ENCODE data around the gene IRF2BP2. TPM values are rescaled to one million over a fixed set of nuclear protein-coding genes. Genes with fewer than 3 reads are reported as not detected.

Gene IRF2BP2
- total and polyA plus RNA-seq, 10 of the 15 experiments (the other 5 are each of a cell fraction or from before 2014, with no cell fraction given): 7.5 to 114 (median 52.3) TPM

GRCh38 chr1:234605983-234606783 lies 3.8 kb downstream of the IRF2BP2 start:
- ChIA-PET POLR2A (interaction anchor here (0.6 to 2.8 kb wide), 3 partner anchors 120 to 499 kb away, joined by 4 to 15 read pairs (median 5); no protein-coding TSS in a partner anchor), RAD21 (ENCODE audit: unreplicated experiment) (interaction anchor here (1.4 to 4.0 kb wide), 7 partner anchors 106 to 371 kb away, joined by 3 to 32 read pairs (median 4); partner anchors contain the start of gene TARBP1), SMC1A (ENCODE audit: uncharacterized antibody, unreplicated experiment) (interaction anchor here (0.6 to 9.7 kb wide), 10 partner anchors 52 to 477 kb away, joined by 3 to 81 read pairs (median 4); no protein-coding TSS in a partner anchor), CTCF (interaction anchor here (0.6 to 2.2 kb wide), 2 partner anchors 106 to 475 kb away, joined by 4 to 8 read pairs; no protein-coding TSS in a partner anchor)
- Histone ChIP-seq H3K4me2 (ENCODE audit: control insufficient read depth, insufficient read depth) (peak overlapping the region; percentile 82), H2AFZ (ENCODE audit: control insufficient read depth, low read depth, low read length) (no peak overlapping the region), H3K9me3 (replicated peaks; ENCODE audit: control insufficient read depth, insufficient read depth, low read length) (no peaks in the 10 kb centered on the region), H4K20me1 (ENCODE audit: control insufficient read depth, insufficient read depth) (no peaks in the 10 kb centered on the region), H3K4me3 (peak overlapping the region; percentile 91), H3K9ac (ENCODE audit: control insufficient read depth, insufficient read depth, low read length) (peak overlapping the region; percentile 97), H3K27me3 (replicated peaks in 1 of 2; ENCODE audit: control insufficient read depth in 2 of 2, insufficient read depth in 2 of 2, low read length in 1 of 2) (no peaks in the 10 kb centered on the region), H3K4me1 (ENCODE audit: control insufficient read depth, insufficient read depth, low read length) (peaks cover 6% of the 10 kb centered on the region), H3K79me2 (ENCODE audit: control insufficient read depth, insufficient read depth, low read length) (peaks cover 87% of the 10 kb centered on the region), H3K36me3 (ENCODE audit: control insufficient read depth in 2 of 2, insufficient read depth in 2 of 2, low read length in 1 of 2) (peaks cover 5 to 19% of the 10 kb centered on the region in 2 experiments; a peak in 3 of 4 replicates), H3K27ac (ENCODE audit: control insufficient read depth, insufficient read depth) (peak overlapping the region; percentile 97)
- BruUV-seq (replicated peaks): no TSS peak
- intact Hi-C loops (cut with micrococcal nuclease; ENCODE audit: unreplicated experiment) (loop anchor here (5.0 to 10.0 kb wide), 3 partner anchors 231 to 491 kb away; partner anchors contain the start of gene COA6), in situ Hi-C loops (cut with MboI) (loop anchor here (5.0 to 10.0 kb wide), 2 partner anchors 109 to 369 kb away; no protein-coding TSS in a partner anchor)
- no peak for FAIRE-seq
- ATAC-seq: peak; percentile 13
- DNase-seq (ENCODE audit: low read depth, low spot score): no peak
- WGBS (ENCODE audit: insufficient coverage, insufficient replicate concordance, low lambda C conversion rate, missing lambda C conversion rate): 10% methylated on average over 9 of the region's 9 CpGs
- peak; percentile 83 for TF ChIP-seq RAD51 (IDR thresholded peaks at IDR 0.05)
- TF ChIP-seq MXI1 (IDR thresholded peaks at IDR 0.05; ENCODE audit: low read depth, low read length): peak; percentile 84; the same call in 1 of the 2 replicates
- no peak for TF ChIP-seq ZBTB40 (IDR thresholded peaks at IDR 0.05; ENCODE audit: borderline replicate concordance)
- TF ChIP-seq NFYA (IDR thresholded peaks at IDR 0.05; ENCODE audit: borderline replicate concordance, low read depth, low read length): no peak
- TF ChIP-seq GATAD2B (conservative IDR thresholded peaks at IDR 0.05; ENCODE audit: low read depth): no peak
- peak; percentile 26; the same call in 1 of the 2 replicates for TF ChIP-seq USF2 (IDR thresholded peaks at IDR 0.05; ENCODE audit: borderline replicate concordance, low read depth, low read length)
- TF ChIP-seq SMAD5 (IDR thresholded peaks at IDR 0.05; ENCODE audit: low read depth): peak; percentile 60; the same call in 1 of the 2 replicates
- peak; percentile 9; the same call in 1 of the 2 replicates for TF ChIP-seq PKNOX1 (IDR thresholded peaks at IDR 0.05)
- TF ChIP-seq ATF7 (IDR thresholded peaks at IDR 0.05; ENCODE audit: low read depth): peak; percentile 46
- no peak for TF ChIP-seq STAT3 (IDR thresholded peaks at IDR 0.05; ENCODE audit: low read depth, low read length)
- 0 out of 2 replicates have a peak, but pooled peaks have one; percentile 57 for TF ChIP-seq HDGF (IDR thresholded peaks at IDR 0.05)
- 0 out of 2 replicates have a peak, but pooled peaks have one; percentile 11 for TF ChIP-seq E2F4 (IDR thresholded peaks at IDR 0.05; ENCODE audit: low read depth, low read length)
- no peak for TF ChIP-seq CEBPB (IDR thresholded peaks at IDR 0.05; ENCODE audit: borderline replicate concordance in 1 of 2, low read depth in 2 of 2, low read length in 2 of 2)
